ENCODE results near the gene SPEM3. TPM values are rescaled to one million over a fixed set of nuclear protein-coding genes. Genes with fewer than 3 reads are reported as not detected.
A peak's percentile ranks its signal among the peaks of the same experiment; 100 is the strongest.

Gene SPEM3
- polyA plus RNA-seq, 3 donors = not detected

GRCh38 chr17:7403977-7404736 is 24.5 kb upstream of the SPEM3 start, which contains the start of gene TMEM256:
Gene TMEM256 (minus strand): TSS chr17:7404097. CDS start chr17:7404084, 13 bp downstream.
- peak; percentile 100 for DNase-seq

- DNase-seq = no peak
Observed at GRCh38 chr17:7404737-7405349, 23.8 kb upstream of the SPEM3 start.

- no peak for DNase-seq
Observed at GRCh38 chr17:7405350-7406234, 23.1 kb upstream of the SPEM3 start.

- DNase-seq = no peak
Observed at GRCh38 chr17:7406235-7406825, 22.3 kb upstream of the SPEM3 start.

GRCh38 chr17:7407082-7407481 is 21.6 kb upstream of the SPEM3 start:
- DNase-seq = no peak

GRCh38 chr17:7407485-7408251 is 21.0 kb upstream of the SPEM3 start, which contains the start of gene NLGN2:
Gene NLGN2 (plus strand): TSS chr17:7407845. CDS start chr17:7408256, 411 bp downstream.
- no peak for DNase-seq

- DNase-seq = no peak
Observed at GRCh38 chr17:7408252-7408727, 20.4 kb upstream of the SPEM3 start.

- DNase-seq = no peak
Observed at GRCh38 chr17:7408863-7409262, 19.8 kb upstream of the SPEM3 start.

- no peak for DNase-seq
Observed at GRCh38 chr17:7409716-7410115, 18.9 kb upstream of the SPEM3 start.

GRCh38 chr17:7410634-7411426 is 17.8 kb upstream of the SPEM3 start:
- DNase-seq = no peak

- DNase-seq = no peak
Observed at GRCh38 chr17:7411427-7411750, 17.3 kb upstream of the SPEM3 start.

GRCh38 chr17:7413346-7413985 is 15.2 kb upstream of the SPEM3 start:
- no peak for DNase-seq

- no peak for DNase-seq
Observed at GRCh38 chr17:7414837-7415236, 13.8 kb upstream of the SPEM3 start.

GRCh38 chr17:7415784-7416183 is 12.9 kb upstream of the SPEM3 start:
- no peak for DNase-seq

GRCh38 chr17:7416323-7416722 is 12.3 kb upstream of the SPEM3 start:
- no peak for DNase-seq

GRCh38 chr17:7417056-7417655 is 11.5 kb upstream of the SPEM3 start:
- DNase-seq = no peak

GRCh38 chr17:7418472-7419152 is 10.0 kb upstream of the SPEM3 start:
- DNase-seq = no peak

GRCh38 chr17:7419819-7420610 is 8.6 kb upstream of the SPEM3 start, which contains the start of gene SPEM1:
Gene SPEM1 (plus strand): TSS chr17:7420324. CDS start chr17:7420385, 61 bp downstream.
- peak; percentile 74 for DNase-seq
